OCI-M2 (cell line): ENCODE data around the gene OBSCN.

Experiments
- DNase-seq: peaks from one replicate; lab custom pipeline; 2025; ENCODE audit not compliant: unreplicated experiment; lab: John Stamatoyannopoulos, UW

The OBSCN gene

GRCh38 chr1:228304225-228304624 lies 96.4 kb downstream of the OBSCN start:
- DNase-seq: no peak

GRCh38 chr1:228304766-228305395 lies 97.0 kb downstream of the OBSCN start:
- DNase-seq: no peak

GRCh38 chr1:228305721-228306152 lies 97.9 kb downstream of the OBSCN start:
- no peak for DNase-seq

DNA sequence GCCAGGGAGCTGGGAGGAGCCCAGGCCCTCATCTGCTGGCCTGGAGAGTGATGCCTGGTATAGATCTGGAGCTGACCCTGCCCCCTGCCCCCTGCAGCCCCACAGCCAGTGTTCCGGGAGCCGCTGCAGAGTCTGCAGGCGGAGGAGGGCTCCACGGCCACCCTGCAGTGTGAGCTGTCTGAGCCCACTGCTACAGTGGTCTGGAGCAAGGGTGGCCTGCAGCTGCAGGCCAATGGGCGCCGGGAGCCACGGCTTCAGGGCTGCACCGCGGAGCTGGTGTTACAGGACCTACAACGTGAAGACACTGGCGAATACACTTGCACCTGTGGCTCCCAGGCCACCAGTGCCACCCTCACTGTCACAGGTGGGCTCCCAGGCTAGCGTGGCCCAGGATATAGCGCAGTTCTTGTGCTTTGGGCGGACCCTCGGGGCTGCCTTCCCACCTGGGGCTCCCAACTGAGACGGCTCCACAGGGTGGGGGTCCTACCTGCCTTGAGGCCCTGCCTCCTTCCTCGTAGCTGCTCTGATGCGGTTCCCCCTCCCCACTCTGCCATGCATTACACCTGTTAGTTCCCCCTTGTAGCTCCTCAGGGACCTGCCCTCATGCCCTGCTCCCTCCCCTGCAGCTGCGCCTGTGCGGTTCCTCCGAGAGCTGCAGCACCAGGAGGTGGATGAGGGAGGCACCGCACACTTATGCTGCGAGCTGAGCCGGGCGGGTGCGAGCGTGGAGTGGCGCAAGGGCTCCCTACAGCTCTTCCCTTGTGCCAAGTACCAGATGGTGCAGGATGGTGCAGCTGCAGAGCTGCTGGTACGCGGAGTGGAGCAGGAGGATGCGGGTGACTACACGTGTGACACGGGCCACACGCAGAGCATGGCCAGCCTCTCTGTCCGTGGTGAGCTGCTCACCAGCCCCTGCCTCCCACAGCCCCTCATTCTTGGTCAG lies 98.7 kb downstream of the OBSCN start:
- no peak for DNase-seq

GRCh38 chr1:228307218-228308023 lies 99.6 kb downstream of the OBSCN start:
- no peak for DNase-seq

DNA sequence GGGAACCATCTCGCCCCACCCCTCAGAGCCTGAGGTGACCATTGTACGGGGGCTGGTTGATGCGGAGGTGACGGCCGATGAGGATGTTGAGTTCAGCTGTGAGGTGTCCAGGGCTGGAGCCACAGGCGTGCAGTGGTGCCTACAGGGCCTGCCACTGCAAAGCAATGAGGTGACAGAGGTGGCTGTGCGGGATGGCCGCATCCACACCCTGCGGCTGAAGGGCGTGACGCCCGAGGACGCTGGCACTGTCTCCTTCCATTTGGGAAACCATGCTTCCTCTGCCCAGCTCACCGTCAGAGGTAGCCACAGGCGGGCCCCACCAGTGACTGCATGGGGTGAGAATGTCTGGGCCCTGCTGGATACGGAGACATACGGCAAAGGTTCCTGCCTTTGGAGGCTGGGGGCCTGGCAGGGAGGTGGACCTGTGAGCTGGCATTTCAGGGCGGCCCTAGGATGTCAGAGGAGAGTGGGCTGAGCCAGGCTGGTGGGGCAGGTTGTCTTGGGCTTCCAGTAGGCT lies 100.3 kb downstream of the OBSCN start:
- DNase-seq: no peak

GRCh38 chr1:228308628-228309325 lies 100.9 kb downstream of the OBSCN start:
- DNase-seq: no peak

DNA sequence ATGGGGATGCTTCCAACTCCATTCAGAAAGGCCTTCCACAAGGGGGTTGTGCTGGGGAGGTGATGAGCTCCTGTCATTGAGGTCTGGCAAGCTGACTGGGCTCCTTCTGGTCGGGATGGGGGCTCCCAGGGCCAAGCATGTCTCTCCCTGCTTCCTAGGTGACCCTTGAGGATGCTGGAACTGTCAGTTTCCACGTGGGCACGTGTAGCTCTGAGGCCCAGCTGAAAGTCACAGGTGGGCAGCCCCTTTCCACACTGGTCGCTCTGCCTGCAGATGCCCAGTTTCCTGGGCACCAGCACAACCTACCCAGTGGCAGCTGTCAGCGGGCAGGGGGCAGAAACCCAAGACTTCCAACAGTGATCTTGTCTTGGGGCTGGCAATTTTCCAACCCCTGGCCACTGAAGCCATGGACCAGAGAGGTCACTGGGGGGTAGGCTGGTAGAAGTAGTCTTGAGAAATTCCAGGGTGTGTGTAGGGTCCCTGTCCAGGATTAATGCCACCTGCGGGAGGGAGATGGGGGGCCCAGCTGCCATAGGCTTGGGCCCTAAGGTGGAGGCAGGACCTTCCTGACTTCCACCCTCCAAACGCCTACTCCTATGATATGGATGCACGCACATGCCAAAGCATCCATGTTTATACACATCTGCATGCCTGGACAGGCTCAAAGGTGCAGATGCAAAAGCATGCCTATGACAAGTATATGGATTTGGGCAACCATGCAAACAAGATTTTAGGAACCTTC lies 101.7 kb downstream of the OBSCN start:
- DNase-seq: no peak

- DNase-seq: no peak
These were observed 102.4 kb downstream of the OBSCN start for GRCh38 chr1:228310162-228310792.

GRCh38 chr1:228311091-228311490 lies 103.2 kb downstream of the OBSCN start:
- no peak for DNase-seq

GRCh38 chr1:228312136-228312764 lies 104.4 kb downstream of the OBSCN start:
- no peak for DNase-seq

DNA sequence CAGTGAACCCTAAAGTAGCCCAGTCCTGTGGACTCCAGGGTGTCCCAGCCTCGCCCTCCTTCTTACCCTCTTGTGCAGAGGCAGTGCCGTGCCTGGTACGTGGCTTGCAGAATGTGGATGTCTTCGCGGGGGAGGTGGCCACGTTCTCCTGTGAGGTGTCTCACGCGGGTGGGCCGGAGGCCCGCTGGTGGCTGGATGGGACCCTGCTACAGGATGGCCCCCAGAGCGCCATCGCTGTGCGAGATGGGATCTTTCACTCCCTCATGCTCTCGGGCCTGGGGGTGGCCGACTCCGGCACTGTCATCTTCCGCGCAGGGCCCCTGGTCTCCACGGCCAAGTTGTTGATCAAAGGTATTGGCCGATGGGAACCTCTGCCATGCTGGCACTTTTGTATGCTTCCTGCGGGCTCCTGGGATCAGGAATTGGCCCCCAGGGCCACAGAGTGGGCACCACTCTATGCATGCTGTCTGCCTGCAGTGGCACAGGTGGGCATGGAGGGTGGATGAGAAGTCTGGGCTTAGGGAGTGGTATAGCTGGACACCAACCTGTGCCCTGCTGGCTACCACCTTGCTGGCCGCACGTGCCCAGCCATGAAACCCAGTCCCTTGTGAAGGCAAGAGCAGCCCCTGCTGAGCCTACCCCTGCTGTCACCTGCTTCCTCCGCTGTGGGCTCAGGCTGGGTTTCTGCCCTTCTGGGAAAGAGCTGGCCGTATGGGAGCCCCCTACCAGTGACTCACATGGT lies 105.9 kb downstream of the OBSCN start:
- no peak for DNase-seq

GRCh38 chr1:228314315-228314657 lies 106.4 kb downstream of the OBSCN start:
- no peak for DNase-seq

GRCh38 chr1:228314658-228315483 lies 107.0 kb downstream of the OBSCN start:
- no peak for DNase-seq

DNA sequence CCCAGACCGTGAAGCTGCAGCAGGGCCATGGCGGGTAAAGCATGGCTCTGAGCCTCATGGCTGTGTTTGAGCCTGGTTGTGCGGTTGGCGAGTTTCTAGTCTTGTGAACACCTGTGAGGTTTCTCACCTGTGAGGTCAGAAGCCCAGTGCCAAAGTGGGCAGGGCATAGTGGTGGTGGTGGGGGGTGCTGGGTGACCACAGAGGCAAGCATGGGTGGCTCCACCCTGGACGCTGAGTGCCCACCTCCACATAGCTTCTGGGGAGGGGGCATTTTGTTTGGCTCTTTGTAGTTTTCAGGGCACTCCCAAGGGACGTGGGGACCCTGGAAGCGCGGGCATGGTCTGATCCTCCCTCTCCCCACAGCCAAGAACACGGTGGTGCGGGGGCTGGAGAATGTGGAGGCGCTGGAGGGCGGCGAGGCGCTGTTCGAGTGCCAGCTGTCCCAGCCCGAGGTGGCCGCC lies 107.7 kb downstream of the OBSCN start:
- DNase-seq: no peak

- no peak for DNase-seq
These were observed 108.2 kb downstream of the OBSCN start for GRCh38 chr1:228315945-228316588.
